GM19468 (cell line): ENCODE data around the gene ADIPOQ.
"Not testable (repeated sequence)": the region's sequence is repeated elsewhere in the genome, so short reads cannot be mapped to it uniquely, and the experiment has no call there.

Experiments
- ATAC-seq: cut with Tn5 transposase; IDR thresholded peaks from one replicate; pipeline ENCODE4 v1.9.1; 2021; ENCODE audit warnings: mild to moderate bottlenecking, moderate library complexity, moderate number of reproducible peaks; ENCODE audit not compliant: unreplicated experiment; ENCODE audit errors: extremely low read depth

The ADIPOQ gene

DNA sequence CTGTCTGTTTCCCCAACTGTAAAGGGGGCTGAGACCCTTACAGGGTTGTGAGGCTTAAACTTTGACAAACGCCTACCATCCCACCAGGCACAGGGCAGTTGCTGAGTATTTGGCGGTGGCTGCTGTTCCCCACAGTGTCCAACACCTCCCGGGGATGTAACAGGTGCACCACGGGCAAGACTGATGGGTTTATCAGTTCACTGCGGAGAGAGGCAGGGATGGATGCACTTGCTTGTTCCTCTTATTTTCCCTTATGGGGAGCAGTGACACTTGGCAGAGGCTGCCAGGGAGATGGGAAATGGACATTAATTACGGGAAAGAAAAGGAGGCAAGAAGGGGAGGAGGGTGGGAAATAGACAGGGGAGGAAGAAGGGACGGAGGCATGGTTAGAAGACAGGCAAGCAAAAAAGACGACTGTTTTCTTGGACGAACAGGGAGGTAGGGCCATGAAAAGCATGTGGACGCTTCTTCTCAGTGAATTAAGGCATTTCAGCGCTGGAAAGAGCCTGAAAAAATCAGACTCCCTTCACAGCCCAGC, 16.6 kb upstream of the ADIPOQ start:
- no peak for ATAC-seq

DNA sequence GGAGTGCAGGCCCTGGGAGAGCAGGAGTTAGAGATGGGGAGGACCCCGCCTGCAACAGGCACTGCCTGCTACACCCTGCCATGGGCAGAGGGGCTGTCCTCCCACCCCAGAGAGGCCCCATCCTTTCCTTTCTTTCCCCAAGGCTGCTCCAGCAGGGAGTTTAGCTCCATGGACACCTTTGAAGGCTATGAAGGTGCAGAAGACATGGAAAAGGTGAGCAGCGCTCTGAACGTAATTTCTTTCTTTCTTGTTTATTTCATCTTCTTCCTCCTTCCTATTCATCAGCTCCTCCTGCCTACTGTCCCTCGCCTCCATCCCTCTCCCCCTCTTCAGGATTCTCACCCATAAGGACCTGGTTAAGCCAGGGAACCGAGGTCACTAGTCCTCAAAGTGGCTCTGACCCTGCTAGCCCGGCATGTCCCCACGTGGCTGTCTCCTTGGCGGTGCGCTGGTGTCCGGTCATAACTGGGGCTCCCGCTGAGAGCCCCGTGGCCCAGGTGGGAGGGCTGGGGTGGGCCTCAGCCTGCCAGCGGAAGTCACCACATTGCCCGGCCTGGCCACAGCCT, 16.0 kb upstream of the ADIPOQ start:
- no peak for ATAC-seq

DNA sequence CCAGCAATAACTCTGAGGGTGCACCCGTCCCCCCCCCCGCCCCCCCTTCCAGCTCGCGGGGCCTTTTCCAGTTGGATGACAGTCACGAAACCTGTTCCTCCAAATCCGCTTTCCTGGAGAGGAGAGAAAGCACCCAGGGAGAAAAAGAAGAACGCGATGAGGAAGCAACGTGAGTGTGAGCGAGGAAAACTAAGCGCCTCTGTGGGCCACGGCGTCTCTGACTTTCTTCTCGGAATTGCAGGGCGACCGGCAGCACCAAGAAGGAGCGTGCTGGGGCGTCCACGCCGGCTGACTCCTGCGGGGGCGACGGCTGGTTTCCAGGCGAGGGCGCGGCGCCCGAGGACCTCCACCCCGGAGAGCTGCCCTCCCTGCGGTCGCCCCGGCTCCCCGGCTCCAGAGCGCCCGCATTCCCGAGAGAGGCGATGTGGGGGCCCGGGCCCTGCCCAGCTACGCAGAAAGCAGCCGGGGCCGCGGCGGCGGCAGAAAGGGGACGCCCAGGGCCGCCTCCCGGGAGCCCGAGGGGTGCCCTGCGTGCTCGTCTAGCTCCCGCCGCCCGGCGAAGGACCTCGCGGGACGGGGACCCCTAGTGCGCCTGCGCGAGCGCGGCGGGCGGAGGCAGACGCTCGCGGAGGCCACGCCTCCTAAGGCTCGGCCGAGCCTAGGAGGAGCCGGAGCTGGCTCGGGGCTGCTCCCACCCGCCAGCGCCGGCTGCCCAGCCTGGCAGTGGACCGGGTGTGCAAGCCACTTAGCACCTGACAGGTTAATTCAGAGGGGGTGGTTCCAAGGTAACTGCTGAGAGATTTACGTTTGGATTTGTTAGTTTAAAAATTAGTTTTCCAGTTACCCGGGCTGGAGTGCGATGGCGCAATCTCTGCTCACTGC, 15.3 kb upstream of the ADIPOQ start:
- ATAC-seq, result peak; percentile 56

DNA sequence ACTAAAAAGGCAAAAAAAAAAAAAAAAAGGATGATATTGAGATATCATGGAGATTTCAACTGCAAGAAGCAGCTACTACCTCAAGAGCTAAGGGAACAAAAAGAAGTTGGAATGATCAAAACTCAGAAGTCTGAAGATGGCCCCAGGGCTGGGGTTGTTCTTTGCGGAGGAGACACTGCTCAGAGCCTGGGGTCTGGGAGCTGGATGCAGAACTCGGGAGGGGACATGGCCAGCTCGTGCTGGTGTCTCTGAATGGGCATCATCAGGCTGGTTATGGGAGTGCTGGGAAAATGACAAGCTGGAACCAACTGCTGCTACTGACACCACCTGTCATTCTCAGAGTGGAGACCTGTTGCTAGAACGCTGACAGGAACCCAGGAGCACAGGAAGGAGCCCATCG, 14.2 kb upstream of the ADIPOQ start:
- no peak for ATAC-seq

DNA sequence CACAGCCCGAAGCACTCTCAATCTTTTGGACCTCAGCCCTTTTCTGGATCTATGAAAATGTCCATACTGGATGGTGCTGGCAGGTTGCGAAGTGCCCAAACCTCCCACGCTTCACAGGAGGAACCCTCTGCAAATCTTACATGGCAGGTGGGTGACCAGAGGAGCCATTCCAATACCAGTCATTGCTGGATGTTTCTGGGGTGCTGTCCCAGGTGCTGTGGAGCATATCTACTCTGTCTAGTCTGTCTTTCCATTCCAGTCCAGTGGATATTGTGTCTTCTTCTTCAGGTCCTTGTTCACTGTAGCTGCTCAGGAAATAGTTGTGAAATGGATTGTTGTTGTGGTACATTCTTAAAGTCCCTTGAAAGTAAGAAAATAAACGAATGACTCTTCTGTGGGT, 10.7 kb upstream of the ADIPOQ start:
- no peak for ATAC-seq

DNA sequence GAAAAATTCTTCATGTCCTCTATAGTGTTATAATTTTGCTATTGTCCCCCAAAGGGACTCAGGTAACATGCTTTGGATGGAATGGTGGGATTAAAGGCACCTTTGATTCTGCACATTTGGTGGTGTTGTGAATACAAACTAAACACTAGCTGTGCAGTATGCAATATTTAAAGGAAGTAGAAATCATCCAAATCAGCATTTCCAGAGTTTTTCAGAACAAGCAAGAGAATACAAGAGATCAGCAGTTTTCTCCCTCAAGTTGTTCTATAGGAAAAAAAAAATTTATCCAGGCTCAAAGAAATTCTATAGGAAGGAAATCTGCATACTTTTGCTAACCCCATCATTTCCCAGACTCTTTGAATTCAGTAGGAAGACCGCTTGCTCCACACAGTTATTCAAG, 10.2 kb upstream of the ADIPOQ start:
- no peak for ATAC-seq

DNA sequence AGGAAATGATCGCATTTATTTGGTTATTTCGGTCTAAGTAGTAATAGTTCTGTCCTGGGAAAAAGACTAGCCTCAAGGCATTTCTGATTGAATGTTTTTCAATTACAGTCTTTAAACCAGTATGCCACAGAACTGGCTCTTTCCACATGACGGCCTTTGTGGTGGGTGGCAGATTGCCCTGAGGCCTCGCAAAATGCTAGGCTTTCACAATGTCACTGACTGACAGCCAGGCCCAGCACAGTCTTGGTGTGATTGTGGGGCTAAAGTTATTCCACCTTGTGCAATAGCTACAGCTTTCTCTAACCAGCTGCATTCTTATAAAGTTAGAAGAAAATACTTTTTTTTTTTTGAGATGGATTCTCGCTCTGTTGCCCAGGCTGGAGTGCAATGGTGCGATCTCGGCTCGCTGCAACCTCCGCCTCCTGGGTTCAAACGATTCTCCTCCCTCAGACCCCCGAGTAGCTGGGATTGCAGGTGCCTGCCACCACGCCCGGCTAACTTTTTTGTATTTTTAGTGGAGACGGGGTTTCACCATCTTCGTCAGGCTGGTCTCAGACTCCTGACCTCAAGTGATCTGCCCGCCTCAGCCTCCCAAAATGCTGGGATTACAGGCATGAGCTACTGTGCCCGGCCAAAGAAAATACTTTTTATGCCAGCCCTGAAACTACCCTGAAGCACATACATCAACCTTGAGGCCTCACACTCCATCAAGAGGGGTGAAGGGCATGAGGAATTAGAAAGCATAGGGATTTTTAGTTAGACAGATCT, 2.5 kb upstream of the ADIPOQ start:
- ATAC-seq, result no peak

DNA sequence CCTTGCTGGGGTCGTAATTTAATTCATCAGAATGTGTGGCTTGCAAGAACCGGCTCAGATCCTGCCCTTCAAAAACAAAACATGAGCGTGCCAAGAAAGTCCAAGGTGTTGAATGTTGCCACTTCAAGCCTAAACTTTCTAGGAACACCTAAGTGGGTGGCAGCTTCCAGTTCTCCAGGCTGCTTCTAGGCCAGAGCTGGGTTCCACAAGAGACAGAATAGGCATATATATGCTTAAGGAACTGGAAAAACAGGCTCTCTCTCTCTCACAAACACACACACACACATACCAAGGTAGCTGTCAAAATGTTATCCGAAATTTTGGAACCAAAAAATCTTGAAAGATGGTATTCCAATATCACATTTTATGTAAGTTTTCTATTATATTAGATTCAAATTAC, 890 bp upstream of the ADIPOQ start:
- no peak for ATAC-seq

DNA sequence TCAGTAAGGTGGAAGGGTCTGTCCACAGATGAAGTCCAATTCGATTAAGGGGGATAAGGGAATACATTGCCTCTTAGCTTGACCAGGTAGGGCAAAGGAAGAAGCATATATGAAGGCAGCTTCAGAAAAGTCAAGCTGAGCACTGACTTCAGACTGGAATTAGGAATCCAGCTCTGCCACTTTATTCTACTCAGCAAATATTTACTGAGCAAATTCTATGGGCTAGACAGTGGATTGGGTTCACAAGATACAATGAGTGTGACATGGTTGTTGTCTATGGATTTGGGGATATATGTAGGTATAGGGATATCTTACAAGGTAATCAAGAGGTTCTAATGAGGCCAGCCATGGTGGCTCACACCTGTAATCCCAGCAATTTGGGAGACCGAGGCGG, 526 bp downstream of the ADIPOQ start:
- ATAC-seq, result no peak

DNA sequence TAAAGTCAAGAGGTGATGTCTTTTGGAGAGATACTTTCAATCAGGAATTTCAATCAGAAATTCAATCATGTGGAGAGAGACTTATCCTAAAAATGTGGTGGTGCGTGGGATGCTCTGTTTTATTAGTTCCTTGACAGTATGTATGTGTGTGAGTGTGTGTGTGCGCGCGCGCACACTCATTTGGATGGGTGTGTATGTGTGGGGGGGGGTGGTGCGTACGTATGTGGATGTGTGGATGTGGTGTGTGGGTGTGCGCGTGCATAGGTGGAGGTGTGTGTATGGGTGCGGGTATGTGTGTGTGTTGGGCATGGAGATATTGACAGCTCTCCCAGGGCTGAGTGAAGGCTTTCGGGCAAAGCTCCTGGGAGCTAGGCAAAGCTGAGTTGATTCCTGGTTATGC, 2.4 kb downstream of the ADIPOQ start:
- ATAC-seq, result no peak

DNA sequence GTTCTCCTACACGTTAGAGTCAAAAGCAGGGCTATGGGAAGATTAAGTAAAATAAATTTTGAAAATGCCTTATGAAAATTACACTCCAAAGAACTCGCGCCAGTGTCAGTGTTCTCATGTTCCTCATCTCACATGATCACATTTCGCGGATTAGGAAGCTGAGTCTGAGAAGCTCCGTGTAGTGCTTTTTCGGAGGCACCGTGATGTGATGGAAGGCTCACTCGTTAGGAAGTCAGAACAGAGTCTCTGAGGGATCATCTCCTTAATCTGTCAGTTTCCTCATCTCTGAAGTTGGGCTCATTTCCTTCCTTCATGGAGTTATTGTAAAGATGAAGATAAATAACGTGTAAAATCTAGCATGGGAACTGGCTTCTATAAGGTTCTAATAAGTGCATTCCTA, 3.2 kb downstream of the ADIPOQ start:
- no peak for ATAC-seq

DNA sequence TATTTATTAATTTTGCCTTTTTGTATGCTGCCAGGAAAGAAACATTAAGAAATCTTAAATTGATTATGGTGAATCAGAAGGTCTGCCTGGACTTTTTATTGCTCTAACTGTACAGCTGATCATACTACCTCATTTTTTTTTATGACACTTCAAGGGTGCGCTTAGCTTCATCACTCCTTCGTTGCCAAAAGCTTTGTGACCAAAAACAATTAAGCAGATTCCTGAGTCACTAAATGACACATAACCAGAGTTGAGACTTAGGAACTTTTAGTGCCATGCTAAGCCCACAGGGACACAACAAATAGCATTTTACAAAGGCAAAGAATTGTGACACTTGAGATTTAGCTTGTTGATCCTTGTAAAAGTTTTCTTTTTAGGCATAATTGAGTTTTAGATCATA, 4.9 kb downstream of the ADIPOQ start:
- no peak for ATAC-seq

DNA sequence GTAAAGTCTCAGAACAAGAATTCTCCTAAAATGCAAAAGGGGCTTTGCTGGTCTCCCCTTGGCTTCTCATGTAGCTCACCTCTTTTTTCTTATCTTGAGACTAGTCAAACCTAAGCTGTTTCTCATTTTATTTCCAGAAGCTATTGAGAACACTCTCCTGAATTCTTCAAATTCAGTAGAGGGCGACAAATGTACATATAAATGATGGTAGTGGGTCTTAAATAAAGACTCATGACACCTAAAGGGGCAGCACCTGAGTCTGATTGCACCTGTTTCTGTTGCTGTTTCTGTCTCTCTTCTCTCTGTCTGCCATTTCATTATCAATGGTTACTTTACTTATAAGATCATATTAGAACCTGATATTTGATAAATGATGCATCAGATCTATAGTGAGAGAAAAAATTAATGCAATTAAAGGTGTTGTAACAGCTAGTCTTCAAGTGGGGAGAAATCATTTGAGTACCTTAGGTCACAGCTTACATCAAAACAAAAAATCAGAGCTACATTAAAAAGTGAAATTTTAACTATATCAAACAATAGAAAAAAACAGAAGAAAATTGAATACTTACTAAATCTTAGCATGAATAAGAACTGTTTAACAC, 7.0 kb downstream of the ADIPOQ start:
- no peak for ATAC-seq

DNA sequence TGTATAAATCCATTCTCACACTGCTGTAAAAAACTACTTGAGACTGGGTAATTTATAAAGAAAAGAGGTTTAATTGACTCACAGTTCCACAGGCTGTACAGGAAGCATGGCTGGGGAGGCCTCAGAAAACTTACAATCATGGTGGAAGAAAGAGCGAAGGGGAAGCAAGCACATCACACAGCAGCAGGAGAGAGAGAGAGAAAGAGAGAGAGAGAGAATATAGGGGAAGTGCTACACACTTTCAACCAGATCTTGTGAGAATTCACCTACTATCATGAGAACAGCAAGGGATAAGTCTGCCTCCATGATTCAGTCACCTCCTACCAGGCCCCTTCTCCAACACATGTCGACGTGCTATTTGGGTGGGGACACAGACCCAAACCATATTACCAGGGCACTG, 9.3 kb downstream of the ADIPOQ start:
- ATAC-seq, result not testable (repeated sequence)

DNA sequence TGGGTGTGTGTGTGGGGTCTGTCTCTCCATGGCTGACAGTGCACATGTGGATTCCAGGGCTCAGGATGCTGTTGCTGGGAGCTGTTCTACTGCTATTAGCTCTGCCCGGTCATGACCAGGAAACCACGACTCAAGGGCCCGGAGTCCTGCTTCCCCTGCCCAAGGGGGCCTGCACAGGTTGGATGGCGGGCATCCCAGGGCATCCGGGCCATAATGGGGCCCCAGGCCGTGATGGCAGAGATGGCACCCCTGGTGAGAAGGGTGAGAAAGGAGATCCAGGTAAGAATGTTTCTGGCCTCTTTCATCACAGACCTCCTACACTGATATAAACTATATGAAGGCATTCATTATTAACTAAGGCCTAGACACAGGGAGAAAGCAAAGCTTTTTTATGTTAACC, 10.5 kb downstream of the ADIPOQ start:
- no peak for ATAC-seq

DNA sequence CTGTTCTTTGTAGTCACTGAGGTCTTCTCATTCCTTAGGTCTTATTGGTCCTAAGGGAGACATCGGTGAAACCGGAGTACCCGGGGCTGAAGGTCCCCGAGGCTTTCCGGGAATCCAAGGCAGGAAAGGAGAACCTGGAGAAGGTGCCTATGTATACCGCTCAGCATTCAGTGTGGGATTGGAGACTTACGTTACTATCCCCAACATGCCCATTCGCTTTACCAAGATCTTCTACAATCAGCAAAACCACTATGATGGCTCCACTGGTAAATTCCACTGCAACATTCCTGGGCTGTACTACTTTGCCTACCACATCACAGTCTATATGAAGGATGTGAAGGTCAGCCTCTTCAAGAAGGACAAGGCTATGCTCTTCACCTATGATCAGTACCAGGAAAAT, 11.6 kb downstream of the ADIPOQ start:
- no peak for ATAC-seq

DNA sequence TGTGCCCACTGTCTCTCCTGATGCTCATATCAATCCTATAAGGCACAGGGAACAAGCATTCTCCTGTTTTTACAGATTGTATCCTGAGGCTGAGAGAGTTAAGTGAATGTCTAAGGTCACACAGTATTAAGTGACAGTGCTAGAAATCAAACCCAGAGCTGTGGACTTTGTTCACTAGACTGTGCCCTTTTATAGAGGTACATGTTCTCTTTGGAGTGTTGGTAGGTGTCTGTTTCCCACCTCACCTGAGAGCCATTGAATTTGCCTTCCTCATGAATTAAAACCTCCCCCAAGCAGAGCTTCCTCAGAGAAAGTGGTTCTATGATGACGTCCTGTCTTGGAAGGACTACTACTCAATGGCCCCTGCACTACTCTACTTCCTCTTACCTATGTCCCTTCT, 12.4 kb downstream of the ADIPOQ start:
- ATAC-seq, result no peak

DNA sequence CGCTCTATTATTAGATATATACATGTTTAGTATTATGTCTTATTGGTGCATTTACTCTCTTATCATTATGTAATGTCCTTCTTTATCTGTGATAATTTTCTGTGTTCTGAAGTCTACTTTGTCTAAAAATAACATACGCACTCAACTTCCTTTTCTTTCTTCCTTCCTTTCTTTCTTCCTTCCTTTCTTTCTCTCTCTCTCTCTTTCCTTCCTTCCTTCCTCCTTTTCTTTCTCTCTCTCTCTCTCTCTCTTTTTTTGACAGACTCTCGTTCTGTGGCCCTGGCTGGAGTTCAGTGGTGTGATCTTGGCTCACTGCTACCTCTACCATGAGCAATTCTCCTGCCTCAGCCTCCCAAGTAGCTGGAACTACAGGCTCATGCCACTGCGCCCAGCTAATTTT, 15.2 kb downstream of the ADIPOQ start:
- no peak for ATAC-seq

DNA sequence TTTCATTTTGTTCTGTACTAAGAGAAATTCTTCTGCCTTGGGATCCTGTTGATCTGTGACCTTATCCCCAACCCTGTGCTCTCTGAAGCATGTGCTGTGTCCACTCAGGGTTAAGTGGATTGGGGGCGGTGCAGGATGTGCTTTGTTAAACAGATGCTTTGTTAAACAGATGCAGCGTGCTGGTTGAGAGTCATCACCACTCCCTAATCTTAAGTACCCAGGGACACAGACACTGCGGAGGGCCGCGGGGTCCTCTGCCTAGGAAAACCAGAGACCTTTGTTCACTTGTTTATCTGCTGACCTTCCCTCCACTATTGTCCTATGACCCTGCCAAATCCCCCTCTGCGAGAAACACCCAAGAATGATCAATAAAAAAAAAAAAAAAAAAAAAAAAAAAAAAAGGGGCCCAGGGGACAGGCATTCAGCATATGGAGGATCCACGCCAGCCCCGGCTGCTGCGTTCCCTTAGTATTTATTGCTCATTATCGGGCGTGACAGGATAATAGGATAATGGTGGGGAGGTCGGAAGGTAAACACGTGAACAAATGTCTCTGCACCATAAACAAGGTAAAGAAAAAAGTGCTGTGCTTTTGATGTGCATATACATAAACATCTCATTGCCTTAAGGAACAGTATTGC, 22.8 kb downstream of the ADIPOQ start:
- not testable (repeated sequence) for ATAC-seq

DNA sequence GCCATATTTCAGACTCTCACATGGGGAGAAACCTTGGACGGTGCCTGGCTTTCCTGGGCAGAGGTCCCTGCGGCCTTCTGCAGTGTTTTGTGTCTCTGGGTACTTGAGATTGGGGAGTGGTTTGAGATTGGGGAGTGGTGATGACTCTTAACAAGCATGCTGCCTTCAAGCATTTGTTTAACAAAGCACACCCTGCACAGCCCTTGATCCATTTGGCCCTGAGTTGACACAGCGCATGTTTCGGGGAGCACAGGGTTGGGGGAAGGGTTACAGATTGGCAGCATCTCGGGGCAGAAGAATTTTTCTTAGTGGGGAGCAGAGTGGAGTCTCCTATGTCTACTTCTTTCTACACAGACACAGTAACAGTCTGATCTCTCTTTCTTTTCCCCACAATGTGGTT, 23.6 kb downstream of the ADIPOQ start:
- not testable (repeated sequence) for ATAC-seq
